Stimulated activated CD8-positive, alpha-beta memory T cell treated with anti-CD3 and anti-CD28 coated beads, Interleukin-15, amount 100 ng/mL, for 48 hours (primary cell): ENCODE results near the gene LENG8.

Experiments used
- DNase-seq, 2 donors: peaks; one replicate each; pipeline ENCODE4 v3.0.0-alpha.2; 2020; ENCODE audit warnings: low read depth in 2 of 2

The LENG8 gene

DNA sequence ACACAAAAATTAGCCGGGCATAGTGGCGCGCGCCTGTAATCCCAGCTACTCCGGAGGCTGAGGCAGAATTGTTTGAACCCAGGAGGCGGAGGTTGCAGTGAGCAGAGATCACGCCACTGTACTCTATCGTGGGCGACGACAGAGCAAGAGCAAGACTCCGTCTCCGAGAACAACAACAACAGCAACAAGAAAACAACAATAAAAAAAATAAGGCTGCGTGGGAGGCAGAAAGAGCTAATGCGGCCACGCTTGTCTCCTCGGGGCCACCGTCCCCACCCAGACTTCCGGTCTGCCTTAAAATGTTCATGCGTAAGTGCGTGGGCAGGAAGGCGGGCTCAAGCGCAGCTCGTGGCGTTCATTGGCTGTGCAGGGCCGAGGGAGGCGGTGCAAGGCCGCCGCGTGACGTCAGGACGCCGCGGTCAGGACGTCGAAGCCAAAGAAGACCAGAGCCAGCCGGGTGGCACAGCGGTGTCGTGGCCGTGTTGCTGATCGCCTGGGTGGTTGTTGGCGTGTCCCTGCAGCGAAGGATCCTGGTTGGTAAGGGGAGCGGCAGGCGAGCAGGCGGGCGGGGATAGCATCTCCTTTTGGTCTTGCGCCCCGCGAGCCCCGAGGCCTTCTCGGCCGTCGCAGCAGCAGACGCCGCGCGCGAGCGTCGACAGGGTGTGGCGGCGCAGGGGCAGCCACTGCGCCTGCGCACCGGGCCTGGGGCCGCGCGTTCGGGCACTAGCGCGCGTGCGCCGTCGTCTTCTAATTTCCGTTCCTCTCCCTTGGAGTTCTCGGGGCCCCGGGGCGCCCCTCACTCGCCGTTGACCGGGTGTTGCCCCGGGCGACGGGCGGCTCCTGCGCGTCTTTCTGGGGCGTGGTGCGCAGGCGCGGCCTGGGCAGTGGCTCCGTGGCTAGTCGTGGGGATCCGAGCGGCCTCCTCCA is at the start of gene LENG8:
Gene LENG8, plus strand, starts transcription at position 426 of the 927 bp plus-strand sequence. CDS start 2,146 bp downstream, outside the sequence.
- DNase-seq, result peak; percentile 95 to 96

DNA sequence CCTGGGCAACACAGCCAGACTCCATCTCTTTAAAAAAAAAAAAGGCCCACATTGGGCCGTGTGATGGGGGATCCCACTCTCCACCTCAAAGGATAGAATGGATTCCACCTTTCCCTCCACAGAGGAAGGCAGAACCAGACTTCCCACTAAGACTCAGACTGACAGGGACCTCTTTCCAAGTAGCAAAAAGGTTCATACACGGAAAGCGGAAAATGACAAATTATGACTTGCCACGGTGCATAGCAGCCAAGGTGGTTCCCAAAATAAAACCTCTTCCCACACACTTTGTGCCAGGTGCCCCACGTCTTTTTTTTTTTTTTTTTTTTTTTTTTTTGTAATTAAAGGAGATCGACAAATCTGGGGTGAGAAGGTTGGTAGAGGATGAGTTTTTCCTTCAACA is 48.1 kb upstream of the LENG8 start:
- no peak for DNase-seq

GRCh38 chr19:54403054-54403453 is 45.9 kb upstream of the LENG8 start:
- DNase-seq, result no peak

DNA sequence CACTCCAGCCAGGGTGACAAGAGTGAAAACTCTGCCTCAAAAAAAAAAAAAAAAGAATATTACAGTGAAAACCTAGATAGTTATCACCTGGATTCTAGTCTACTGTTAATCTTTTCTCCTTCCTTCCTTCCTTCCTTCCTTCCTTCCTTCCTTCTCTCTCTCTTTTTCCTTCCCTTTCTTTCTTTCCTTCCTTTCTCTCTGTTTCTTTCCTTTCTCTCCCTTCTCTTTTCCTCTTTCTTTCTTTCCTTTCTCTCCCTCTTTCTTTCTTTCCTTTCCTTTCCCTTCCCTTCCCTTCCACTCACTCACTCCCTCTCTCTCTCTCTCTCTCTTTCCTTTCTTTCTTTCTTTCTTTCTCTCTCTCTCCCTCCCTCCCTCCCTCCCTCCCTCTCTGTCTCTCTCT is 43.4 kb upstream of the LENG8 start:
- no peak for DNase-seq

- no peak for DNase-seq
Measured at GRCh38 chr19:54407780-54408179, 41.2 kb upstream of the LENG8 start.

DNA sequence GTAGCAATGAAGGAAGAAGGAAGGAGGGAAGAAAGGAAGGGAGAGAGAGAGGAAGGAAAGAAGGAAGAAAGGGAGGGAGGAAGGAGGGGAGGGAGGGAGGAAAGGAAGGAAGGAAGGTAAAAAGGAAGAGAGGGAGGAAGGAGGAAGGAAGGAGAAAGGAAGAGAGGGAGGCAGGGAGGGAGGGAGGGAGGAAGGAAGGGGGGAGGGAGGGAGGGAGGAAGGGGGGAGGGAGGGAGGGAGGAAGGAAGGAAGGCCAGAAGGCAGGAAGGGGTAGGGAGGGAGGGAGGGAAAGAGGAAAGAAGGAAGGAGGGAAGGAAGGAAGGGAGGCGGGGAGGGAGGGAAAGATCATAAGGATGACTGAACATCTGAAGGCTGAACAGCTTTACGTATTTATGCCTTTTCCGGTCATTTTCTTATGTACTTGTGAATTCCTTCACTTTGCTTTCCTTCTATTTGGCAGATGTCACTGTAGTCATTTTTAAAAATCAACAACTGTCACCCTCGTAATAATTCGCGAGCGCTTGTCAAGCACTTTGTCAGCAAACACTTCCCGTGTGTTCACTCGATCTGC is 40.5 kb upstream of the LENG8 start:
- no peak for DNase-seq

DNA sequence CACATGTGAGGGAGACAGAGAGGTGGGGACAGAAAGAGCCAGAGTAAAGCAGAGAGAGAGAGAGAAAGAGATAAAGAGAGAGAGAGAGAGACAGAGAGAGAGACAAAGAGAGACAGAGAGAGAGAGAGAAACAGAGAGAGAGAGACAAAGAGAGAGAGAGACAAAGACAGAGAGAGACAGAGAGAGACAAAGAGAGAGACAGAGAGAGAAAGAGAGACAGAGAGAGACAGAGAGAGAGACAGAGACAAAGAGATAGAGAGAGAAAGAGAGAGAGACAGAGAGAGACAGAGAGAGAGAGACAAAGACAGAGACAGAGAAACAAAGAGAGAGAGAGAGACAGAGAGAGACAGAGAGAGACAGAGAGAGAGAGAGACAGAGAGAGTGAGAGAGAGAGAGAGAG is 38.0 kb upstream of the LENG8 start:
- no peak for DNase-seq

- DNase-seq, result no peak
Measured at GRCh38 chr19:54412877-54413276, 36.1 kb upstream of the LENG8 start.

DNA sequence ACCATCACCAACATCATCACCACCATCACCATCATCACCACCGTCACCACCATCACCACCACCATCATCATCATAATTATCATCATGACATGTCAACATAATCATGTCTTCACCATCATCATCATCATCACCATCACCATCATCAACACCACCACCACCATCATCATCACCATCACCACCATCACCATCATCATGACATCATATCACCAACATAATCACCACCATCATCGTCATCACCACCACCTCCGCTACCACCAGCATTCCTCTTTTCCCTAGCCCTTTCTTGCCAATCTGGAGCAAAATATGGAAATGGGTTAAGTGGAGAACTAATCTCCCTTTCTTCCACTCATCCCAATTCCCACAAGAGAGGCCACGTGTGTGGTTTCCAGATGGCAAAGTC is 34.8 kb upstream of the LENG8 start:
- no peak for DNase-seq

- peak; percentile 20 to 27 for DNase-seq
Measured at GRCh38 chr19:54415208-54415900, 33.6 kb upstream of the LENG8 start, which contains the start of gene TTYH1. TTYH1 (plus strand) TSS chr19:54415464; CDS start chr19:54415553, 89 bp downstream.

DNA sequence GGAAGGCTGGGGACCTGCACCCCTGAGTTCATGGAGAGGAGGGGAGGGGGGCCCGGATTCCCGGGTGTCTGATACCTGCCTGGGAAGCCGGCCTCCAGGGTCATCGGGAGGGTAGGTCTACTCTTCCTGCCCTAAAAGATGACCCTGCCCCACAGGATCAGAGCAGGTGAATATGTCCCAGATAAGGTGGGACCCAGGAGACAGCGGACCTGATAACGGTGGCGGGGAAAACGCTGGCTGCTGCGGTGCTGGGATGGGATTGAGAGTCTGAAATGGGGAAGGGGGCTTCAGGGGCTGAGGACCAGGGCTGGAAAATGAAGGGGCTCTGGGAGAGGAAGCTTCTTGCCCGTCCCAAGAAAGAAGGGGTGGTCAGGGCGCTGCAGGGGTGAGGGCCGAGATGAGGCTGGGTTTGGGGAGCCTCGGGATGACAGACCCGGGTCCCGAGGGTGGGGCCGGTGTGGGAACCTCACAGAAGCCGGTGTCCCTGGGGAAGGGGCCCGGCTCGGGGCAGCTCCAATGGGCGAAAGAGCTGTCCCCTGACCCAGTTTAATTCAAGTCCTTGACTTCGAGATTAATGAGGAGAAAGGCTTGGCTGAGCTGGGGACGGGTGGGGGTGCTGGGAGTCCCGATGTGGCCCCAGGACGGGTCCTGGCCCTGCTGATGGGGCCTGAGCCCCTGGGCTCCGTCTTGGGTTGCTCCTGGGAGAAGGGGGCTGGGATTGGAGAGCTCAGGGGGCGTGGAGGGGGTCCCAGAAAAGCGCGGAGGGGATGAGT is 32.9 kb upstream of the LENG8 start:
- DNase-seq, result no peak

DNA sequence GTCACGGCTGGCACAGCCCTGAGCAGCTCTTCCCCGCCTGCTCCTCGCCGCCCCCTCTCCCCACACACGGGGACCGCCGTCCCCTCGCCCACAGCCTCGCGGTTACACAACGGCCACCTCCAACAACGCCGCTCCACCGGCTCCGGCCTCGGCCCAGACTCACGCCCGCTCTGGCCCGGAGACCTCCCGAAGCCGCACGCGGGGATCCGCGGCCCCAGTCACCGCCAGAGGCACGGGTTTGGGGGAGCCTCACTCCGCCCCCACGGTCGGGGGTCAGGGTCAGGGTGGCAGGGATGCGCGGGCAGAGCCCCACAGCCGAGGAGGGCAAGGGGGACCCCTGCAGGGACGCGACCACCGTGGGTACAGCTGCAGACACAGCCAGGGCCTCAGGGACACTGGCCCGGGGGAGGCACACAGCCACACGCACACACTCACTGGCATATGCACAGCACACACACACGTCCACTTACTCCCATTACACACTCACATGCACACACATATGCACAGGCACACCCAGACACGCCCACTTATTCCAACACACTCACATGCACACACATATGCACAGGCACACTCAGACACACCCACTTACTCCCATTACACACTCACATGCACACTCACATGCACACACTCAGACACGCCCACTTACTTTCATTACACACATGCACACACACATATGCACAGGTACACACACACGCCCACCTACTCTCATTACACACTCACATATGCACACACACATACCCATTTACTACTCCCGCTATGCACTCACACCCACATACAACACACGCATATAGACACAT is 32.1 kb upstream of the LENG8 start:
- no peak for DNase-seq

- no peak for DNase-seq
Measured at GRCh38 chr19:54418030-54418929, 30.7 kb upstream of the LENG8 start.

GRCh38 chr19:54418930-54419800 is 29.8 kb upstream of the LENG8 start:
- DNase-seq, result no peak

DNA sequence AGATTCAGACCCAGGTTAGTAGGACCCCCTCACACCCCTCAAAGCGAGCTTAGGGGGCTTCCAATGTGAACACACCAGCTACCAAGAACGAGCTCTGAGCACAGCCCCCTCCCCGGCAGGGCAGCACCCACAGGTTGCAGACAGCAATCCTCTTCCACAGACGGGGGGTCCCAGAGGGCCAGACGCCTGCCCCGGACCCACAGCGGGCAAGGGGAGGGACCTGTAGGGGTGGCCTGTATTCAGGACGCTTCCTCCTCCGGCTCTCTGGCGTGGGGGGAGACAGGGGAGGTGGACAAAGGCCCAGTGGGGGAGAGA is 29.0 kb upstream of the LENG8 start:
- no peak for DNase-seq

- no peak for DNase-seq
Measured at GRCh38 chr19:54420383-54421168, 28.4 kb upstream of the LENG8 start.

- no peak for DNase-seq
Measured at GRCh38 chr19:54421169-54421516, 27.9 kb upstream of the LENG8 start.

- DNase-seq, result no peak
Measured at GRCh38 chr19:54421521-54421920, 27.5 kb upstream of the LENG8 start.
